Gastroesophageal sphincter (tissue), 3 donors: ENCODE measurements around the gene KIAA1614.

Experiments
- CTCF ChIP-seq, 4 experiments: fragments of 200-600 bp in 2 of 4; fragments of 450-650 bp in 2 of 4; sonication (generic) in 1 of 4; IDR thresholded peaks; one replicate each; pipeline ENCODE4 v1.5.1; 2017 to 2019; ENCODE audit warnings: antibody characterized with exemption in 4 of 4, mild to moderate bottlenecking in 2 of 4, moderate library complexity in 2 of 4
- POLR2A ChIP-seq, 2 donors: fragments of 450-650 bp; IDR thresholded peaks; one replicate each; pipeline ENCODE4 v1.6.1; 2017; ENCODE audit warnings: antibody characterized with exemption in 2 of 2, mild to moderate bottlenecking in 2 of 2, moderate library complexity in 1 of 2

GRCh38 chr1:180888870-180889269 lies 23.8 kb upstream of the KIAA1614 start:
- TF ChIP-seq CTCF (IDR thresholded peaks at IDR 0.05): no peak
- TF ChIP-seq POLR2A (IDR thresholded peaks at IDR 0.05): no peak
